ENCODE measurements around the gene SLCO2B1. TPM values are rescaled to one million over a fixed set of nuclear protein-coding genes. Genes with fewer than 3 reads are reported as not detected.

Gene SLCO2B1
- total RNA-seq, 2 experiments from 2014 or later: not detected

DNA sequence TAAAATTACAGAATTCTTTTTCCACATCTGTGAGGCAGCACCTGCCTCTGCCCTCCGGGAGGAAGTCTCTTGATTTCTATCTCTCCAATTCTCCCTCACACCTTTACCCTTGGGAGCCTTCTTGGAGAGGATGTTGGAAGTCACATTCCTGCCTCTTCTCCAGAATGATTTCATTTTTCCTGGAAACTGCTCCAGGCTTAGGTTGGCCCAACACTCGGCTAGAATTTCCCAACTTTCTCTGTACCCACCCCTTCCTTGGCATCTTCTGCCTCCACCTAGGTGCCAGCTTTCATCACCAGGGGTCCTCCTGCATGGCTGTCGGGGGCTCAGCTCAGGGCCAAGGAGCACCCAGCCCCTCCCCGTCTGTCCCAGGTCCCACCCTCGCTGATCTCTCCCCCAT is 43.2 kb downstream of the SLCO2B1 start:
- CTCF ChIA-PET: interaction anchor here (0.8 to 3.4 kb wide), 6 partner anchors 8 to 55 kb away, joined by 3 to 27 read pairs (median 11); no protein-coding TSS in a partner anchor
- Mint-ChIP-seq H3K27me3 (peaks cover 24% of the 10 kb centered on the region), H3K36me3 (no peaks in the 10 kb centered on the region), H3K27ac (no peak overlapping the region), H3K4me1 (no peaks in the 10 kb centered on the region), H3K4me3 (no peak overlapping the region), H3K9me3 (ENCODE audit: low read depth) (no peaks in the 10 kb centered on the region)
- DNase-seq: no peak
- no peak for ATAC-seq

DNA sequence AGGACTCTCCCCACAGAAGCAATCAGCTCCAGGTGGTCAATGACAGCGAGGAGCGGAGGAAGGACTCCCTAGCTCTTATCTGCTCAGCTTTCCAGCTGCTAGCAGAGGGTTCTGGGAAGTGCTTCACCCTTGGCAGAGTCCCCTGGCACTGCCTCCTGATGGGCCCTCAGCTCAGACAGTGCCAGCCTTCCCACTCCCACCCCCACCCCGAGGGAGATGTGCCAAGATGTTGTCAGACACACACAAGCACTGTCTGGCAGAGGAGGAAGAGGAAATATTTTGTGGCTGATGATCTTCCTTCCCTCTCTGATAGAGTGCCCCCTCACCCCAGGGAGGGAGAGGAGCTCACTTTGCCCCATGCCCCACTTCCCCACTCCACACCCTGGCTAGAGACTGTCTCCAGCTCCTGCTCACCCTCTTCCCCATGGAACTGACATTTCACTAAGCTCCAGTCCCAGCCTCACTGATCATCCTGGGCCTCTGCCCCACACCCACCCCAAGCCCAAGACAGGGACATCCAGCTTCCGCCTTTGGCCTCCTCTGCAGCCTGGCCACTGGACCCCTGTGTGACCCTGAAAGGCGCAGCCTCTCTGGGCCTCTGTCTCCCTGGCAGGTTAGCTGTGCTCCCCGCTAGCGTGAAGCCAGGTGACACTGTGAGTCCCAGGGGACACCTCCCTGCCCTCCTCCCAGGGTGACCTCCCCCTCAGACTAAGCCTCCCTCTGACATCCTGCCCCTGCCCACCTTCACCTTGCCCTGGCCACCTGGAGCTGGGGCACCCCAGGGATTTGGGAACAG is 44.5 kb downstream of the SLCO2B1 start:
- Mint-ChIP-seq H3K9me3 (ENCODE audit: low read depth) (no peaks in the 10 kb centered on the region), H3K36me3 (no peaks in the 10 kb centered on the region), H3K4me1 (no peaks in the 10 kb centered on the region), H3K27me3 (peaks cover 24% of the 10 kb centered on the region), H3K27ac (no peak overlapping the region), H3K4me3 (no peak overlapping the region)
- DNase-seq (no peak), ATAC-seq (no peak)
- CTCF ChIA-PET: interaction anchor here (1.0 to 3.4 kb wide), 9 partner anchors 9 to 173 kb away, joined by 3 to 27 read pairs (median 9); partner anchors contain the start of gene TPBGL

DNA sequence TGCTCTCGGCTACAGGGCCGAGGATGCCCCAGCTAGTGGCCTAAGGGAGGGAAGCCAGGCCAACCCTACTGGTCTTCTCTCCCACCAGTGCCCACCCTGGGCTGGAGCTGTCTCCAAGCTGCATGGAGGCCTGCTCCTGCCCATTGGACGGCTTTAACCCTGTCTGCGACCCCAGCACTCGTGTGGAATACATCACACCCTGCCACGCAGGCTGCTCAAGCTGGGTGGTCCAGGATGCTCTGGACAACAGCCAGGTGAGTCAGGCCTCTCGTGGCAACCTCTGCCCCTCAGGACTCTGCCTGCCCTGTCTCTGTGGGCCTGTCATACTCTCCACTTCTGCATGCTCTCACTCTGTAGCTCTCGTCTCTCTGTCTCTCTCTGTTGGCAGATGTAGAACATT is 45.5 kb downstream of the SLCO2B1 start:
- H3K4me3 Mint-ChIP-seq: no peak overlapping the region
- no peaks in the 10 kb centered on the region for H3K4me1 Mint-ChIP-seq
- CTCF ChIA-PET: interaction anchor here (0.6 to 3.4 kb wide), 8 partner anchors 8 to 55 kb away, joined by 3 to 27 read pairs (median 10); partner anchors contain the start of genes SLCO2B1 and TPBGL
- H3K27ac Mint-ChIP-seq: no peak overlapping the region
- no peaks in the 10 kb centered on the region for H3K9me3 Mint-ChIP-seq (ENCODE audit: low read depth)
- no peaks in the 10 kb centered on the region for H3K36me3 Mint-ChIP-seq
- peaks cover 25% of the 10 kb centered on the region for H3K27me3 Mint-ChIP-seq
- ATAC-seq: no peak
- DNase-seq: no peak

DNA sequence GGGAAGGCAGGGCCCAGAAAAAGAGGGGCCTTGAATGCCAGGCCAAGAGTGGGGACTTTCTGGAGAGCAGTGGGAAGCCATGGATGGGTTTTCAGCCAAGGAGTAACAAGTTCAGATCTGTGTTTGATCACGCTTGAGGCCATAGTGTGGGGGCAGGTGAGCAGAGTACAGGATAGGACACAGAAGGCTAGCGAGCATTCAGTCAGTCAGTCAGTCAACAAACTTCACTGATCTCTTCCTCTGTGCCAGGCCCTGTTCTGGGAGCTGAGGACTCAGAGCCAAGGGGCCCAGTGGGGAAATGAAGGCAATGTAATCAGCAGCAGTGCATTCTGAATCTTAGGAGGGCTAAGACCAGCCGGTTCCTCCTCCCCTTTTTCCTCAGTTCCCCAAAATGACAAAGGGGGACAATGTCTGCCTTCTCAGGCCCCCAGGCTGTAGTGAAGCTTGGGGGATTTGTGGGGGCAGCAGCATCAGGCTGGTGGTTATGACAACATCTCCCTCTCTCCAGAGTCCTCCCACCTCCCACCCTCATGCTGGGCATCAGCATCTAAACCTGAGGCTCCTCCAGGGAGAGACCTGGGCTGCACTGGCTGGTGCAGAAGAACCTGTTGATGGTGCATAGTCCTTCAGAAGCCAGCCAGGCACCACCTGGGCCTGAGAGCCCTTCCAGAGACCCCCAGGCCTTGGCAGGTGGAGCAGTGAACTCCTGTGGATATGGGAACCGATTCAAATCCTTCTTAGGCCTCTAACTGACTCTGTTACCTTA is 46.8 kb downstream of the SLCO2B1 start:
- Mint-ChIP-seq H3K36me3 (no peaks in the 10 kb centered on the region), H3K27me3 (peaks cover 31% of the 10 kb centered on the region), H3K9me3 (ENCODE audit: low read depth) (no peaks in the 10 kb centered on the region), H3K27ac (no peak overlapping the region), H3K4me3 (no peak overlapping the region), H3K4me1 (no peaks in the 10 kb centered on the region)
- CTCF ChIA-PET: interaction anchor here (1.1 to 11.5 kb wide), 2 partner anchors 17 to 54 kb away, joined by 3 to 556 read pairs; partner anchors contain the start of gene SLCO2B1
- DNase-seq (no peak), ATAC-seq (no peak)

DNA sequence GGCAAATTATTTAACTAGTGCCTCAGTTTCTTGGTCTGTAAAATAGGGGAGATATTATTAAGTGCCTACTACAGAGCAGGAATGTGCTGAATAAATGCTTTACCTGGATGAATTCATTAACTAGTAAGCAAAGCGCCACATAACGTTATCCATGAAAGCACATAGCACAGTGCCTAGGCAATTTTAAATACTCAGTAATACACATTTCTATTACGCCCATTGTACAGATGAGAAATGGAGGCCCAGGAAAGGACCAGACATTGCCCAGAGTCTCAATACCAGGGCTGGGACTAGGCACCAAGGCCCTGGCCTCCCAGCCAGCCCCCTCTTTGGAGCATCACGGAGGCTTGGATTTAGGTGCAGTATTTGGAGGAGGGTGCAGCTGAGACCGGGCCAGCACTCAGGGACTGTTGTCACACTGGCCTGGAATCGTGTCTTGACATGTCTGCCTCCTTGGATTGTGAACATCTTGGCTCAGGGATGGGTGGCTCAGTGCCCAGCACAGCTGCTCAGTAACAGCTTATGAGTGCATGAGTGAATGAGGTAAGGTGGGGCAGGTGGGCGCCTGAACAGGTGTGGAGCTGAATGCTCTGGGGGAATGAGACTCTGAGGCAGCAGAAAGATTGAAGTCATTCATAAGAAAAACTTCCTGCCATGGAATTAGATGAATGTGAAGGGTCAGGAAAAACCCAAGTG is 47.5 kb downstream of the SLCO2B1 start:
- ATAC-seq (no peak), DNase-seq (no peak)
- CTCF ChIA-PET: interaction anchor here (1.1 to 11.5 kb wide), 2 partner anchors 16 to 55 kb away, joined by 3 to 556 read pairs; partner anchors contain the start of gene SLCO2B1
- Mint-ChIP-seq H3K36me3 (no peaks in the 10 kb centered on the region), H3K27me3 (peaks cover 30% of the 10 kb centered on the region), H3K9me3 (ENCODE audit: low read depth) (no peaks in the 10 kb centered on the region), H3K27ac (no peak overlapping the region), H3K4me3 (no peak overlapping the region), H3K4me1 (no peaks in the 10 kb centered on the region)

DNA sequence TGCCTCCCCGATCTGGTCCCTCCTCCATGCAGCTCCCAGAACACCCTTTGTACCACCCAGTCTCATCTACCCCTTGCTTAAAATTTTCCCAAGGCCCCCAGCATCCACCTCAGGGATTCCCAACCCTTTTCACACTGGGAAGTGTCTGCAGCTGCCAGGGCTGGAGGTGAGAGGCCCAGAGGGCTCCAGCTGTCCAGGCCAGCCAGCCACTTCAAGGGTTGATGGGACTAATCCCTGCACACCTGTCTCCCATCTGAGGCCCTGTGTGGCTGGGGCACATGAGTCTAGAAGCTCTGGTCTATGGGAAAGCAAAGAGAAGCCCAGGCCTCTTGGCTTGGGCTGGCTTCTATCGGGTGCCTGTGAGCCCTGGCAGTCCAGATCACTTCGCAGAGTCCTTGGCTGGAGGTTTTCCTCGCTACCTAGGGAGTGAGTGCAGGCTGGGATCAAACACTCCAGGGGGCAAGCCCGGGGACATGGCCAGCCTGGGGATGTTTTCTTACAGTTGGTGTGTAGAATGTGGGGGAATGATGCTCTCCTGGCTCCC is 48.6 kb downstream of the SLCO2B1 start:
- CTCF ChIA-PET: interaction anchor here (11.5 kb wide), 1 partner anchor 56 kb away, joined by 556 read pairs; the partner anchor contains the start of gene SLCO2B1
- H3K27ac Mint-ChIP-seq: no peak overlapping the region
- peaks cover 32% of the 10 kb centered on the region for H3K27me3 Mint-ChIP-seq
- no peaks in the 10 kb centered on the region for H3K9me3 Mint-ChIP-seq (ENCODE audit: low read depth)
- no peak overlapping the region for H3K4me3 Mint-ChIP-seq
- H3K36me3 Mint-ChIP-seq: no peaks in the 10 kb centered on the region
- no peak for ATAC-seq
- H3K4me1 Mint-ChIP-seq: no peaks in the 10 kb centered on the region
- DNase-seq: no peak

DNA sequence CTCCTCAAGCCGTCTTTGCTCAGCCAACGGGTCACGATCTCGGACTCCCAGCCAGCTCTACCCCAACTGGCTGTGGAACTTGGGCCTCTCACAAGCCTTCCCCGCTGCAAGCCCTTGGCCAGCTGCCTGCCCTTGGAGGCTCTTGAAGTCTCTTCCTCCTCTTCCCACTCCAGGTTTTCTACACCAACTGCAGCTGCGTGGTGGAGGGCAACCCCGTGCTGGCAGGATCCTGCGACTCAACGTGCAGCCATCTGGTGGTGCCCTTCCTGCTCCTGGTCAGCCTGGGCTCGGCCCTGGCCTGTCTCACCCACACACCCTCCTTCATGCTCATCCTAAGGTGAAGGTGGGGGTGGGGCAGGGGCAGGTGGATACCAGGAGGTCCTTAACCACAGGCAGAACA is 49.1 kb downstream of the SLCO2B1 start:
- H3K4me3 Mint-ChIP-seq: no peak overlapping the region
- ATAC-seq (no peak), DNase-seq (no peak)
- H3K36me3 Mint-ChIP-seq: no peaks in the 10 kb centered on the region
- peaks cover 27% of the 10 kb centered on the region for H3K27me3 Mint-ChIP-seq
- CTCF ChIA-PET: interaction anchor here (11.5 kb wide), 1 partner anchor 56 kb away, joined by 556 read pairs; the partner anchor contains the start of gene SLCO2B1
- H3K9me3 Mint-ChIP-seq (ENCODE audit: low read depth): no peaks in the 10 kb centered on the region
- H3K4me1 Mint-ChIP-seq: no peaks in the 10 kb centered on the region
- H3K27ac Mint-ChIP-seq: no peak overlapping the region

DNA sequence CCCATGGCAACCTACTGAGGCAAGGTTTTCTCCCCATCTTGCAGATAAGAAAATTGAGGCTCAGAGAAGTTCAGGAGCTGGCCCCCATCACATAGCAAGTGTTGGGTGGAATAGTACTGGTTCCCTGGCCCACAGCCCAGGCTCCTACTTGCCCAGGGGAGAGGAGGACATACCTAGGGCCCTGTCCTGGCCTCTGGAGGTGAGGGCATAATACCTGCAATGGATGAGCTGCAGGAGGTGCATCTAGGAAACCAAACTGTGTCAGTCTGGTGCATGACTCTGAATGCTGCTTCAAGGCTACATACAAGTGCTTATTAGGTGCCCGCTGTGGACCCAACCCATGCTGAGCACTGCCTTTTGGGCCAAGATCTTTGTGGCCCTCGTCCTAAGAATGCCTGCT is 49.6 kb downstream of the SLCO2B1 start:
- H3K36me3 Mint-ChIP-seq: no peaks in the 10 kb centered on the region
- no peaks in the 10 kb centered on the region for H3K4me1 Mint-ChIP-seq
- H3K27me3 Mint-ChIP-seq: peaks cover 27% of the 10 kb centered on the region
- no peak for ATAC-seq
- H3K27ac Mint-ChIP-seq: no peak overlapping the region
- no peaks in the 10 kb centered on the region for H3K9me3 Mint-ChIP-seq (ENCODE audit: low read depth)
- no peak for DNase-seq
- CTCF ChIA-PET: interaction anchor here (11.5 kb wide), 1 partner anchor 57 kb away, joined by 556 read pairs; the partner anchor contains the start of gene SLCO2B1
- no peak overlapping the region for H3K4me3 Mint-ChIP-seq

DNA sequence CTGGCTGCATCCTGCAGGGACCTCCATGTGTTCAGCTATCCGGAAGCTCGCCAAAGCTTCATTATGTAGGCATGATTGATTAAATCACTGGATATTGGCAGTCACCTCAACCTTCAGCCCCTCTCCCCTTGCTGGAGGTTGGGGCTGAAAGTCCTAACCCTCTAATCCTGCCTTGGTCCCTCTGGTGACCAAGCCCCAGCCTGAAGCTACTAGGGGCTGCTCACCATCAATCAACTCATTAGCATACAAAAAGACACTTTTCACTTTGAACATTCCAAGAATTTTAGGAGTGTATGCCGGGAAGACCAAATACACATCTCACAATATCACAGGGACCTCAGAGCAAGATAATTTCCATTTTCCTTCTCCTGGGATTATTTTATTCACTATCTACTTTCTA is 50.9 kb downstream of the SLCO2B1 start:
- Mint-ChIP-seq H3K27ac (no peak overlapping the region), H3K9me3 (ENCODE audit: low read depth) (no peaks in the 10 kb centered on the region), H3K4me3 (no peak overlapping the region), H3K36me3 (no peaks in the 10 kb centered on the region), H3K4me1 (no peaks in the 10 kb centered on the region), H3K27me3 (peaks cover 23% of the 10 kb centered on the region)
- no peak for ATAC-seq
- DNase-seq: no peak
- CTCF ChIA-PET: interaction anchor here (0.6 to 11.5 kb wide), 3 partner anchors 8 to 58 kb away, joined by 3 to 556 read pairs (median 80); partner anchors contain the start of gene SLCO2B1

DNA sequence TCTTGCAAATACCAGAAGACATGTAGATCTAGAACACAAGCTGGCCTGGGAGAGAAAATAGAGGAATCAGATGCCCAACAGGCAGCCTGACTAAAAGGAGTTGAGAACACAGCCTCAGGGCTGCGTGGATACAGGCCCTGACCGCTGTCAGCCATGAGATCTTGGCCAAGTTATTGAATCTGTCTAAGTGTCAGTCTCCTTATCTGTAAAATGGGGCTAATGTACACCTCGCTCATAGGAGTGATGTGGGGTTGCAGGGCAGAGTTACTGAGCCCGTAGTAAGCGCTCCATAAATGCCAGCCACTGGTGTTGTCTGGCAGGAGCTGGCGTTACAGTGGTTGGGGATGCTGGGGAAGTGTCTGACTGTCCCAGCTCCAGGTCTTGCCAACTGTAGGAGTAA is 51.3 kb downstream of the SLCO2B1 start:
- H3K36me3 Mint-ChIP-seq: no peaks in the 10 kb centered on the region
- CTCF ChIA-PET: interaction anchor here (0.6 to 11.5 kb wide), 4 partner anchors 8 to 58 kb away, joined by 3 to 556 read pairs (median 44); partner anchors contain the start of gene SLCO2B1
- peaks cover 23% of the 10 kb centered on the region for H3K27me3 Mint-ChIP-seq
- no peak overlapping the region for H3K4me3 Mint-ChIP-seq
- ATAC-seq (no peak), DNase-seq (no peak)
- no peak overlapping the region for H3K27ac Mint-ChIP-seq
- H3K4me1 Mint-ChIP-seq: no peaks in the 10 kb centered on the region
- no peaks in the 10 kb centered on the region for H3K9me3 Mint-ChIP-seq (ENCODE audit: low read depth)

DNA sequence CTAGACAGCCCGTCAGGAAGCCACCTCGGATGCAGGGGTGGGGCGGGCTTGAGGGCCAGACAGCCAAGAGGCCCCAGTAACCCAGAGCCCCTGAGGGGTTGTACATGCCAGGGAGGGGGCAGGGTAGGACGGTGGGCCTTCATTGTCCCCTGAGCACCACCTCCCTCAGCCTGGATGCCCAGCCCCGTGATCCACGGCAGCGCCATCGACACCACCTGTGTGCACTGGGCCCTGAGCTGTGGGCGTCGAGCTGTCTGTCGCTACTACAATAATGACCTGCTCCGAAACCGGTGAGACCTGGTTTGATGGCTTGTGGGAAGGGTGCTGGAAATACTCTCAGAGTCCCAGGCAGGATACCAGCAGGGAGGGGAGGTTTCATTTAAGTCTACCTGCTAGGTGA is 52.2 kb downstream of the SLCO2B1 start:
- DNase-seq: no peak
- Mint-ChIP-seq H3K27ac (no peak overlapping the region), H3K4me1 (no peaks in the 10 kb centered on the region), H3K27me3 (peaks cover 21% of the 10 kb centered on the region), H3K36me3 (no peaks in the 10 kb centered on the region), H3K4me3 (no peak overlapping the region), H3K9me3 (ENCODE audit: low read depth) (no peaks in the 10 kb centered on the region)
- no peak for ATAC-seq
- CTCF ChIA-PET: interaction anchor here (1.0 to 11.5 kb wide), 10 partner anchors 9 to 181 kb away, joined by 4 to 556 read pairs (median 10); partner anchors contain the start of gene SLCO2B1

DNA sequence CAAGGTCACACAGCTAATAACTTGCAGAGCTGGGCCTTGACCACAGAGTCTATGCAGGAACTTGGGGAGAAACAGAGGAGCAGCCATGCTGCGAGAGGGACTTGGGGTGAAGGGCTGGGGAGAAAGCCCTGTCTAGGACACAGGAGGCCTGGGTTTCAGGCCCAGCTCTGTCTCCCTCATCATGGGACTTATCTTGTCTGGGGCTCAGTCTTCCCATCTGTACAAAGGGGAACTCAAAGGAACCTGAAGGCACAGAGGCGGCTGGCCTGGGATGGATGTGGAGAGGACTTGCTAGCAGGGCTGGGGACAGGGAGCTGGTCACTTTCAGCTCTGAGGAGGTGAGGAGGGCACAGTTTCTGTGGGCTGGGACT is 52.7 kb downstream of the SLCO2B1 start:
- no peaks in the 10 kb centered on the region for H3K9me3 Mint-ChIP-seq (ENCODE audit: low read depth)
- ATAC-seq (no peak), DNase-seq (no peak)
- H3K27me3 Mint-ChIP-seq: peaks cover 20% of the 10 kb centered on the region
- H3K36me3 Mint-ChIP-seq: no peaks in the 10 kb centered on the region
- no peak overlapping the region for H3K27ac Mint-ChIP-seq
- H3K4me1 Mint-ChIP-seq: no peaks in the 10 kb centered on the region
- no peak overlapping the region for H3K4me3 Mint-ChIP-seq
- CTCF ChIA-PET: interaction anchor here (1.0 to 11.5 kb wide), 13 partner anchors 8 to 274 kb away, joined by 4 to 556 read pairs (median 14); partner anchors contain the start of gene SLCO2B1
